Myometrial cell (primary cell): ENCODE measurements around the gene C4orf54. TPM values are rescaled to one million over a fixed set of nuclear protein-coding genes. Genes with fewer than 3 reads are reported as not detected.

Experiments used
- total RNA-seq: library from RNA; depleted of rRNA; stranded (reverse); fragments of >200 nt; gene quantifications from 2 replicates; pipeline ENCODE4 v1.2.3, GENCODE V29; 2015

The C4orf54 gene
- total RNA-seq: not detected in 2 replicates

GRCh38 chr4:99657798-99658197 lies at the start of gene C4orf54:
C4orf54 (minus strand) TSS chr4:99657828; CDS start chr4:99654648, 3,180 bp downstream.

Other genes with a start within 250 kb of the C4orf54 start
- not detected in 2 replicates for gene ADH7, start 222.5 kb downstream of the C4orf54 start, total RNA-seq
- not detected in 2 replicates for gene C4orf17, start 146.8 kb downstream of the C4orf54 start, total RNA-seq
- gene TRMT10A, start 93.8 kb downstream of the C4orf54 start, total RNA-seq: 3.5 and 4.6 TPM in 2 replicates
- under 0.01 and 0.35 TPM in 2 replicates for gene MTTP, start 83.0 kb downstream of the C4orf54 start, total RNA-seq
- gene DAPP1, start 159.0 kb upstream of the C4orf54 start, total RNA-seq: not detected in 2 replicates
- 13.8 and 30.0 TPM in 2 replicates for gene LAMTOR3, start 236.6 kb upstream of the C4orf54 start, total RNA-seq